ENCODE results near the gene ADD1.

- TF ChIP-seq, protein P1, sequence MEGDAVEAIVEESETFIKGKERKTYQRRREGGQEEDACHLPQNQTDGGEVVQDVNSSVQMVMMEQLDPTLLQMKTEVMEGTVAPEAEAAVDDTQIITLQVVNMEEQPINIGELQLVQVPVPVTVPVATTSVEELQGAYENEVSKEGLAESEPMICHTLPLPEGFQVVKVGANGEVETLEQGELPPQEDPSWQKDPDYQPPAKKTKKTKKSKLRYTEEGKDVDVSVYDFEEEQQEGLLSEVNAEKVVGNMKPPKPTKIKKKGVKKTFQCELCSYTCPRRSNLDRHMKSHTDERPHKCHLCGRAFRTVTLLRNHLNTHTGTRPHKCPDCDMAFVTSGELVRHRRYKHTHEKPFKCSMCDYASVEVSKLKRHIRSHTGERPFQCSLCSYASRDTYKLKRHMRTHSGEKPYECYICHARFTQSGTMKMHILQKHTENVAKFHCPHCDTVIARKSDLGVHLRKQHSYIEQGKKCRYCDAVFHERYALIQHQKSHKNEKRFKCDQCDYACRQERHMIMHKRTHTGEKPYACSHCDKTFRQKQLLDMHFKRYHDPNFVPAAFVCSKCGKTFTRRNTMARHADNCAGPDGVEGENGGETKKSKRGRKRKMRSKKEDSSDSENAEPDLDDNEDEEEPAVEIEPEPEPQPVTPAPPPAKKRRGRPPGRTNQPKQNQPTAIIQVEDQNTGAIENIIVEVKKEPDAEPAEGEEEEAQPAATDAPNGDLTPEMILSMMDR (IDR thresholded peaks at IDR 0.05) = no peak
- no peak for TF ChIP-seq EZH2 (IDR thresholded peaks at IDR 0.05)
Measured at GRCh38 chr4:2833671-2834000, 10.0 kb upstream of the ADD1 start.

Measured in neural progenitor cell (in vitro differentiated cells).